Neural cell (in vitro differentiated cells): ENCODE data around the gene CLDN34. TPM values are rescaled to one million over a fixed set of nuclear protein-coding genes. Genes with fewer than 3 reads are reported as not detected.

ENCODE experiments used
- H2AFZ ChIP-seq: fragments of 200-600, 300-800 bp; sonication (generic), shearing (Covaris generic); 2 replicates; pipeline ENCODE4 v1.6.0; 2014; ENCODE audit warnings: low read depth, mild to moderate bottlenecking, antibody characterized with exemption, low read length, moderate library complexity
- H3F3A ChIP-seq: fragments of 200-600 bp; shearing (Covaris generic); 2 replicates; pipeline ENCODE4 v1.6.1; 2016; ENCODE audit warnings: mild to moderate bottlenecking, moderate library complexity, mixed read lengths, antibody characterized with exemption, low read length; ENCODE audit not compliant: insufficient read depth, poor library complexity, severe bottlenecking
- H3K27ac ChIP-seq: fragments of 200-600, 300-800 bp; sonication (generic), shearing (Covaris generic); 2 replicates; pipeline ENCODE4 v1.5.1; 2014; ENCODE audit warnings: mild to moderate bottlenecking, low read length, moderate library complexity
- H3K27me3 ChIP-seq: fragments of 300-800, 200-600 bp; sonication (generic), shearing (Covaris generic); 2 replicates; pipeline ENCODE4 v1.6.0; 2014; ENCODE audit warnings: mild to moderate bottlenecking, low read depth, low read length, moderate library complexity; ENCODE audit not compliant: insufficient read depth
- H3K36me3 ChIP-seq: fragments of 300-800, 200-600 bp; sonication (generic), shearing (Covaris generic); 2 replicates; pipeline ENCODE4 v1.5.1; 2014; ENCODE audit warnings: mild to moderate bottlenecking, antibody characterized with exemption, low read length, moderate library complexity; ENCODE audit not compliant: insufficient read depth
- H3K4me2 ChIP-seq: fragments of 300-800, 200-600 bp; sonication (generic), shearing (Covaris generic); 2 replicates; pipeline ENCODE4 v1.6.0; 2014; ENCODE audit warnings: mild to moderate bottlenecking, low read length
- H3K4me3 ChIP-seq: fragments of 300-800, 200-600 bp; sonication (generic), shearing (Covaris generic); 2 replicates; pipeline ENCODE4 v1.5.1; 2014; ENCODE audit warnings: mild to moderate bottlenecking, low read length, moderate library complexity
- H3K79me2 ChIP-seq: fragments of 200-600 bp; shearing (Covaris generic); replicated peaks from 2 replicates; pipeline ENCODE4 v1.6.0; 2014; ENCODE audit warnings: mild to moderate bottlenecking, low read length, moderate library complexity; ENCODE audit not compliant: insufficient read depth
- H3K9ac ChIP-seq: fragments of 300-800, 200-600 bp; sonication (generic), shearing (Covaris generic); 2 replicates; pipeline ENCODE4 v1.6.1; 2016; ENCODE audit warnings: mild to moderate bottlenecking, low read length, mixed read lengths
- H3K9me2 ChIP-seq: fragments of 200-600 bp; shearing (Covaris generic); 2 replicates; pipeline ENCODE4 v1.6.1; 2016; ENCODE audit warnings: mild to moderate bottlenecking, low read length, mixed read lengths; ENCODE audit not compliant: insufficient read depth
- H3K9me3 ChIP-seq: fragments of 200-600, 300-800 bp; sonication (generic), shearing (Covaris generic); 2 replicates; pipeline ENCODE4 v1.6.1; 2016; ENCODE audit warnings: mild to moderate bottlenecking, mixed run types, low read length, moderate library complexity, mixed read lengths
- H4K20me1 ChIP-seq: fragments of 200-600 bp; shearing (Covaris generic); 2 replicates; pipeline ENCODE4 v1.6.1; 2016; ENCODE audit warnings: mild to moderate bottlenecking, mixed run types; ENCODE audit not compliant: insufficient read depth
- CTCF ChIP-seq: fragments of 450-650 bp; IDR thresholded peaks from 2 replicates; pipeline ENCODE4 v1.5.1; 2014; ENCODE audit warnings: antibody characterized with exemption, mild to moderate bottlenecking, moderate library complexity; ENCODE audit not compliant: poor library complexity, severe bottlenecking
- EP300 ChIP-seq: fragments of 450-650 bp; conservative IDR thresholded peaks from 2 replicates; pipeline ENCODE4 v1.6.1; 2014; ENCODE audit warnings: antibody characterized with exemption, mild to moderate bottlenecking, moderate library complexity; ENCODE audit not compliant: poor library complexity, severe bottlenecking
- EZH2 ChIP-seq: fragments of 200-600, 300-800 bp; shearing (Covaris generic), sonication (generic); IDR thresholded peaks from 2 replicates; pipeline ENCODE4 v1.6.1; 2014; ENCODE audit warnings: antibody characterized with exemption, low read length, borderline replicate concordance, mild to moderate bottlenecking; ENCODE audit not compliant: insufficient read depth, poor library complexity, severe bottlenecking
- MXI1 ChIP-seq: fragments of 450-650 bp; conservative IDR thresholded peaks from 2 replicates; pipeline ENCODE4 v1.6.1; 2014; ENCODE audit warnings: antibody characterized with exemption, mild to moderate bottlenecking; ENCODE audit not compliant: poor library complexity, severe bottlenecking
- POLR2AphosphoS5 ChIP-seq: IDR thresholded peaks from 2 replicates; pipeline ENCODE4 v1.6.1; 2012
- RAD21 ChIP-seq: fragments of 450-650 bp; conservative IDR thresholded peaks from 2 replicates; pipeline ENCODE4 v1.6.1; 2014; ENCODE audit warnings: antibody characterized with exemption, mild to moderate bottlenecking, moderate library complexity
- SMC3 ChIP-seq: fragments of 450-650 bp; conservative IDR thresholded peaks from 2 replicates; pipeline ENCODE4 v1.6.1; 2014; ENCODE audit warnings: antibody characterized with exemption, mild to moderate bottlenecking, moderate library complexity; ENCODE audit not compliant: poor library complexity
- TAF1 ChIP-seq: IDR thresholded peaks from 2 replicates; pipeline ENCODE4 v1.6.1; 2012; ENCODE audit warnings: low read depth
- polyA minus RNA-seq: library from RNA; depleted of rRNA, polyadenylated mRNA; stranded (reverse); fragments of >200 nt; gene quantifications from 2 replicates; pipeline ENCODE4 v1.2.3, GENCODE V29; 2014
- polyA plus RNA-seq: library from polyadenylated mRNA; depleted of rRNA; stranded (reverse); fragments of >200 nt; gene quantifications from 2 replicates; pipeline ENCODE4 v1.2.3, GENCODE V29; 2014
- TF ChIP-seq, protein P1 (sequence below): IDR thresholded peaks from 2 replicates; pipeline ENCODE4 v1.6.1; 2012; ENCODE audit warnings: borderline replicate concordance

CLDN34 gene
- polyA plus RNA-seq (not detected in 2 replicates), polyA minus RNA-seq (not detected in 2 replicates)

DNA sequence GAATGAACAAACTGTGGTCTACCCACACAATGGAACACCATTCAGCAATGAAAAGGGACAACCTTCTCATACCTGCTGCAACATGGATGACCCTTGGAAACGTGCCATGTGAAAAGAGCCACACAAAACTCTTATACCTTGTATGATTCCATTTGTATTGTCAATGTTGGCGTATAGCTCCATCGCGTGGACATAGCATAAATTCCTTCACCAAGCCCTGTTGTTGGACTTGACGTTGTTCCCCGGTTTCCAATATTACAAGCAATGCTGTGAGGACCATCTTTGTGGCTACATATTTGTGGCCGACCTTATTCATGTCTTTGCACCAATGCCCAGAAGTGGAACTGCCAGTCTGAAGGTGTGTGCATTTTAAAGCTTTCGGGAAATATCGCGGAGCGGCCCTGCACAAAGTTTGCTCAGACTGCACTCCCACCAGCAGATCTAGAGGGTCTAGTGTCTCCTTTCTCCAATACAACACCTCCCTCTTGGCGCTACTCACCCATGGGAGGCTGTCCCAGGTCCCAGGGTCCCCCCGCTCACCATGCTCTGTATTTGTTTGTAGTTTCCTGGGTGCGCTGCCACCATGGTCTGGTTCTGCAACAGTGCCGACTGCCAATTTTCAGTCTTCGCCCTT lies at the start of gene CLDN34:
TSS of gene CLDN34 (plus strand) at position 584 of the 634 bp plus-strand sequence. CDS start at position 584, 0 bp downstream.
- H3K4me3 ChIP-seq, result no peak within 1 kb of the TSS
- TF ChIP-seq POLR2AphosphoS5, result no peak
- TF ChIP-seq MXI1, result no peak
- TF ChIP-seq, protein P1, sequence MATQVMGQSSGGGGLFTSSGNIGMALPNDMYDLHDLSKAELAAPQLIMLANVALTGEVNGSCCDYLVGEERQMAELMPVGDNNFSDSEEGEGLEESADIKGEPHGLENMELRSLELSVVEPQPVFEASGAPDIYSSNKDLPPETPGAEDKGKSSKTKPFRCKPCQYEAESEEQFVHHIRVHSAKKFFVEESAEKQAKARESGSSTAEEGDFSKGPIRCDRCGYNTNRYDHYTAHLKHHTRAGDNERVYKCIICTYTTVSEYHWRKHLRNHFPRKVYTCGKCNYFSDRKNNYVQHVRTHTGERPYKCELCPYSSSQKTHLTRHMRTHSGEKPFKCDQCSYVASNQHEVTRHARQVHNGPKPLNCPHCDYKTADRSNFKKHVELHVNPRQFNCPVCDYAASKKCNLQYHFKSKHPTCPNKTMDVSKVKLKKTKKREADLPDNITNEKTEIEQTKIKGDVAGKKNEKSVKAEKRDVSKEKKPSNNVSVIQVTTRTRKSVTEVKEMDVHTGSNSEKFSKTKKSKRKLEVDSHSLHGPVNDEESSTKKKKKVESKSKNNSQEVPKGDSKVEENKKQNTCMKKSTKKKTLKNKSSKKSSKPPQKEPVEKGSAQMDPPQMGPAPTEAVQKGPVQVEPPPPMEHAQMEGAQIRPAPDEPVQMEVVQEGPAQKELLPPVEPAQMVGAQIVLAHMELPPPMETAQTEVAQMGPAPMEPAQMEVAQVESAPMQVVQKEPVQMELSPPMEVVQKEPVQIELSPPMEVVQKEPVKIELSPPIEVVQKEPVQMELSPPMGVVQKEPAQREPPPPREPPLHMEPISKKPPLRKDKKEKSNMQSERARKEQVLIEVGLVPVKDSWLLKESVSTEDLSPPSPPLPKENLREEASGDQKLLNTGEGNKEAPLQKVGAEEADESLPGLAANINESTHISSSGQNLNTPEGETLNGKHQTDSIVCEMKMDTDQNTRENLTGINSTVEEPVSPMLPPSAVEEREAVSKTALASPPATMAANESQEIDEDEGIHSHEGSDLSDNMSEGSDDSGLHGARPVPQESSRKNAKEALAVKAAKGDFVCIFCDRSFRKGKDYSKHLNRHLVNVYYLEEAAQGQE, result no peak
- no peak for TF ChIP-seq EP300
- TF ChIP-seq RAD21, result no peak
- TF ChIP-seq SMC3, result no peak
- no peak for TF ChIP-seq CTCF
- TF ChIP-seq EZH2, result no peak
- TF ChIP-seq TAF1, result no peak
- H3F3A ChIP-seq, result no peaks in the 10 kb centered on the region
- no peak within 1 kb of the TSS for H3K9ac ChIP-seq
- no peak within 1 kb of the TSS for H3K4me2 ChIP-seq
- no peaks in the 10 kb centered on the region for H3K27me3 ChIP-seq
- H3K79me2 ChIP-seq, result no peaks in the 10 kb centered on the region
- H3K9me3 ChIP-seq, result no peaks in the 10 kb centered on the region
- no peak within 1 kb of the TSS for H3K27ac ChIP-seq
- no peaks in the 10 kb centered on the region for H4K20me1 ChIP-seq
- no peaks in the 10 kb centered on the region for H3K36me3 ChIP-seq
- H3K9me2 ChIP-seq, result no peaks in the 10 kb centered on the region
- H2AFZ ChIP-seq, result no peak within 1 kb of the TSS

GRCh38 chrX:9917861-9918260 lies 49.3 kb upstream of the CLDN34 start:
- Histone ChIP-seq H3K9me2 (no peaks in the 10 kb centered on the region), H3F3A (no peaks in the 10 kb centered on the region), H3K4me3 (no peak overlapping the region), H2AFZ (no peak overlapping the region), H3K79me2 (no peaks in the 10 kb centered on the region), H3K9me3 (no peaks in the 10 kb centered on the region), H3K9ac (no peak overlapping the region), H3K27ac (no peak overlapping the region), H3K4me2 (no peak overlapping the region), H4K20me1 (no peaks in the 10 kb centered on the region), H3K27me3 (no peaks in the 10 kb centered on the region), H3K36me3 (no peaks in the 10 kb centered on the region)
- TF ChIP-seq EZH2, result no peak
- TF ChIP-seq EP300, result no peak
- no peak for TF ChIP-seq MXI1
- TF ChIP-seq, protein P1, result no peak
- TF ChIP-seq RAD21, result no peak
- TF ChIP-seq POLR2AphosphoS5, result no peak
